SHP77 treated with DMSO at 0.1 percent for 48 hours (cell line): ENCODE measurements around the gene FNBP1.
"Not testable (repeated sequence)": the region's sequence is repeated elsewhere in the genome, so short reads cannot be mapped to it uniquely, and the experiment has no call there.

Source experiments
- DNase-seq: peaks from one replicate; lab custom pipeline; 2025; lab: John Stamatoyannopoulos, UW

FNBP1 gene

GRCh38 chr9:130021842-130022241, 21.1 kb downstream of the FNBP1 start:
- not testable (repeated sequence) for DNase-seq

GRCh38 chr9:130021123-130021522, 21.9 kb downstream of the FNBP1 start:
- DNase-seq = no peak

- no peak for DNase-seq
Measured at GRCh38 chr9:130020618-130021017, 22.4 kb downstream of the FNBP1 start.

GRCh38 chr9:130018265-130018664, 24.7 kb downstream of the FNBP1 start:
- no peak for DNase-seq

- DNase-seq = not testable (repeated sequence)
Measured at GRCh38 chr9:130017510-130017909, 25.5 kb downstream of the FNBP1 start.

GRCh38 chr9:130017076-130017475, 25.9 kb downstream of the FNBP1 start:
- no peak for DNase-seq

GRCh38 chr9:130015353-130016019, 27.5 kb downstream of the FNBP1 start:
- DNase-seq = no peak

- DNase-seq = no peak
Measured at GRCh38 chr9:130013326-130013725, 29.7 kb downstream of the FNBP1 start.

GRCh38 chr9:130010151-130010988, 32.6 kb downstream of the FNBP1 start:
- no peak for DNase-seq

- DNase-seq = not testable (repeated sequence)
Measured at GRCh38 chr9:130009546-130009945, 33.4 kb downstream of the FNBP1 start.

- no peak for DNase-seq
Measured at GRCh38 chr9:130008538-130008937, 34.5 kb downstream of the FNBP1 start.

- not testable (repeated sequence) for DNase-seq
Measured at GRCh38 chr9:130006952-130007351, 36.0 kb downstream of the FNBP1 start.

- DNase-seq = no peak
Measured at GRCh38 chr9:130003943-130004552, 38.9 kb downstream of the FNBP1 start.

- DNase-seq = no peak
Measured at GRCh38 chr9:130002320-130002719, 40.7 kb downstream of the FNBP1 start.

GRCh38 chr9:130001190-130001589, 41.8 kb downstream of the FNBP1 start:
- no peak for DNase-seq

- DNase-seq = no peak
Measured at GRCh38 chr9:129999141-129999510, 43.9 kb downstream of the FNBP1 start.

- no peak for DNase-seq
Measured at GRCh38 chr9:129998491-129999140, 44.4 kb downstream of the FNBP1 start.

GRCh38 chr9:129997706-129998105, 45.3 kb downstream of the FNBP1 start:
- DNase-seq = not testable (repeated sequence)

- DNase-seq = no peak
Measured at GRCh38 chr9:129996161-129996830, 46.7 kb downstream of the FNBP1 start.

GRCh38 chr9:129995409-129996160, 47.4 kb downstream of the FNBP1 start:
- no peak for DNase-seq

- DNase-seq = no peak
Measured at GRCh38 chr9:129994882-129995281, 48.1 kb downstream of the FNBP1 start.
